ENCODE results near the gene FAM217B. TPM values are rescaled to one million over a fixed set of nuclear protein-coding genes. Genes with fewer than 3 reads are reported as not detected.
A peak's percentile ranks its signal among the peaks of the same experiment; 100 is the strongest.

The FAM217B gene
- total RNA-seq, 1 donor, result 5.8 TPM

GRCh38 chr20:59938221-59938620 lies 2.0 kb upstream of the FAM217B start:
- TF ChIP-seq CTCF (IDR thresholded peaks at IDR 0.05; ENCODE audit: extremely low read depth, low read depth, low read length), result no peak
- Histone ChIP-seq H3K79me2 (ENCODE audit: insufficient read depth, low read length) (peaks cover 18% of the 10 kb centered on the region), H3K4me2 (ENCODE audit: insufficient read depth, low read length) (peak overlapping the region; percentile 65), H2AFZ (ENCODE audit: low read length) (no peak overlapping the region), H3K9me3 (ENCODE audit: low read depth, low read length) (no peaks in the 10 kb centered on the region), H3K27me3 (ENCODE audit: insufficient read depth, low read length) (no peaks in the 10 kb centered on the region), H3K4me1 (ENCODE audit: insufficient read depth, low read length) (no peaks in the 10 kb centered on the region), H4K20me1 (ENCODE audit: insufficient read depth, low read length) (no peaks in the 10 kb centered on the region), H3K36me3 (ENCODE audit: insufficient read depth, low read length) (peaks cover 11% of the 10 kb centered on the region), H3K27ac (ENCODE audit: low read depth, low read length) (no peak overlapping the region), H3K4me3 (ENCODE audit: insufficient read depth, low read length) (no peak overlapping the region)
- peak; percentile 93 for DNase-seq (ENCODE audit: insufficient read length, low spot score, missing footprints)

GRCh38 chr20:59938696-59939051 lies 1.5 kb upstream of the FAM217B start:
- DNase-seq (ENCODE audit: insufficient read length, low spot score, missing footprints), result no peak
- Histone ChIP-seq H3K79me2 (ENCODE audit: insufficient read depth, low read length) (peaks cover 18% of the 10 kb centered on the region), H3K27me3 (ENCODE audit: insufficient read depth, low read length) (no peaks in the 10 kb centered on the region), H3K4me1 (ENCODE audit: insufficient read depth, low read length) (no peaks in the 10 kb centered on the region), H3K4me2 (ENCODE audit: insufficient read depth, low read length) (peak overlapping the region; percentile 65), H3K9me3 (ENCODE audit: low read depth, low read length) (no peaks in the 10 kb centered on the region), H3K27ac (ENCODE audit: low read depth, low read length) (no peak overlapping the region), H3K4me3 (ENCODE audit: insufficient read depth, low read length) (no peak overlapping the region), H4K20me1 (ENCODE audit: insufficient read depth, low read length) (no peaks in the 10 kb centered on the region), H2AFZ (ENCODE audit: low read length) (no peak overlapping the region), H3K36me3 (ENCODE audit: insufficient read depth, low read length) (peaks cover 11% of the 10 kb centered on the region)
- no peak for TF ChIP-seq CTCF (IDR thresholded peaks at IDR 0.05; ENCODE audit: extremely low read depth, low read depth, low read length)

- no peak for DNase-seq (ENCODE audit: insufficient read length, low spot score, missing footprints)
- Histone ChIP-seq H3K36me3 (ENCODE audit: insufficient read depth, low read length) (peaks cover 15% of the 10 kb centered on the region), H4K20me1 (ENCODE audit: insufficient read depth, low read length) (no peaks in the 10 kb centered on the region)
Observed at GRCh38 chr20:59939052-59939878, 924 bp upstream of the FAM217B start.

More at GRCh38 chr20:59939052-59939878, 924 bp upstream of the FAM217B start:
- Histone ChIP-seq H3K9me3 (ENCODE audit: low read depth, low read length) (no peaks in the 10 kb centered on the region), H3K27ac (ENCODE audit: low read depth, low read length) (peak overlapping the region; percentile 63), H3K27me3 (ENCODE audit: insufficient read depth, low read length) (no peaks in the 10 kb centered on the region), H3K4me1 (ENCODE audit: insufficient read depth, low read length) (no peaks in the 10 kb centered on the region), H3K4me2 (ENCODE audit: insufficient read depth, low read length) (peak overlapping the region; percentile 83), H2AFZ (ENCODE audit: low read length) (peak overlapping the region; percentile 94), H3K4me3 (ENCODE audit: insufficient read depth, low read length) (peak overlapping the region; percentile 78), H3K79me2 (ENCODE audit: insufficient read depth, low read length) (peaks cover 18% of the 10 kb centered on the region)
- no peak for TF ChIP-seq CTCF (IDR thresholded peaks at IDR 0.05; ENCODE audit: extremely low read depth, low read depth, low read length)

Data from osteoblast (primary cell).